ENCODE results near the gene LTO1.

Gene LTO1

GRCh38 chr11:69686452-69686851 lies 11.3 kb upstream of the LTO1 start:
- TF ChIP-seq, protein P1, sequence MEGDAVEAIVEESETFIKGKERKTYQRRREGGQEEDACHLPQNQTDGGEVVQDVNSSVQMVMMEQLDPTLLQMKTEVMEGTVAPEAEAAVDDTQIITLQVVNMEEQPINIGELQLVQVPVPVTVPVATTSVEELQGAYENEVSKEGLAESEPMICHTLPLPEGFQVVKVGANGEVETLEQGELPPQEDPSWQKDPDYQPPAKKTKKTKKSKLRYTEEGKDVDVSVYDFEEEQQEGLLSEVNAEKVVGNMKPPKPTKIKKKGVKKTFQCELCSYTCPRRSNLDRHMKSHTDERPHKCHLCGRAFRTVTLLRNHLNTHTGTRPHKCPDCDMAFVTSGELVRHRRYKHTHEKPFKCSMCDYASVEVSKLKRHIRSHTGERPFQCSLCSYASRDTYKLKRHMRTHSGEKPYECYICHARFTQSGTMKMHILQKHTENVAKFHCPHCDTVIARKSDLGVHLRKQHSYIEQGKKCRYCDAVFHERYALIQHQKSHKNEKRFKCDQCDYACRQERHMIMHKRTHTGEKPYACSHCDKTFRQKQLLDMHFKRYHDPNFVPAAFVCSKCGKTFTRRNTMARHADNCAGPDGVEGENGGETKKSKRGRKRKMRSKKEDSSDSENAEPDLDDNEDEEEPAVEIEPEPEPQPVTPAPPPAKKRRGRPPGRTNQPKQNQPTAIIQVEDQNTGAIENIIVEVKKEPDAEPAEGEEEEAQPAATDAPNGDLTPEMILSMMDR (IDR thresholded peaks at IDR 0.05; ENCODE audit: low read depth, low read length, missing control alignments), result no peak
- no peak for DNase-seq (ENCODE audit: low read depth)
- in situ Hi-C loops (cut with HindIII; ENCODE audit: low sequenced_read_pairs), result no loop called here
- no peak overlapping the region for H3K4me3 ChIP-seq (ENCODE audit: low read depth, low read length)

DNA sequence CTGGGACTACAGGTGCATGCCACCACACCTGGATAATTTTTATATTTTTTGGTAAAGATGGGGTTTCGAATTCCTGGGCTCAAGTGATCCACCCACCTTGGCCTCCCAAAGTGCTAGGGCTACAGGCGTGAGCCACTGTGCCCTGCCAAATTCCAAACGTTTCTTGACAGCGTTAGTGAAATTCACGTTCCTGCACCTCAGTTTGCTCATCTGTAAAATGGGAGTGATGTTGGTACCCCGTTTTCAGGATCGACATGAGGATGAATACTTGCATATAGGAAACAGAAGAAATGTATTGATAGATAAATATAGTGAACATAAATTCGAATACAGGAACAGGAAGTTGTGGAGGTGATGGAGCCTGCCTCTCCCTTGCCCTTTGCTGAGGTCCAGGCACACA lies 10.2 kb upstream of the LTO1 start:
- no peak for DNase-seq (ENCODE audit: low read depth)
- TF ChIP-seq, protein P1 (IDR thresholded peaks at IDR 0.05; ENCODE audit: low read depth, low read length, missing control alignments), result no peak
- no peak overlapping the region for H3K4me3 ChIP-seq (ENCODE audit: low read depth, low read length)
- in situ Hi-C loops (cut with HindIII; ENCODE audit: low sequenced_read_pairs), result no loop called here

DNA sequence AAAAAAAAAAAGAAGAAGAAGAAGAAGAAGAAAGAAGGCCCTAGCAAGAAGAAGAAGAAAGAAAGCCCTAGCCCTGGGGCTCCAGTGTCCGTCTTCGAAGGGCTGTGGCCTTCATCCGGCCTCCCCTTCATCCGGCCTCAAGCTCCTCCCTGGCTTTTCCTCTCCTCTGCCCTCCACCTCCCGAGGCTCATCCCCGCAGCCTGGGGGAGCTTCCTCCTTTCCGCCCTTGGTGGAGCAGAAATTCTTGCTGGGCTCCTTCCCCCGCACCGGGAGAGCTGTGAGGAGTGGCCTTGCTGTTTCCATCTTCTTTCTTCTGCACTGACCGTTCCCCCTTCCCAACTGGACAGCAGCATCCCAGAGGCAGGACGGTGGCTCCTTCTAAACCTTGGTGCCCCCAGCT lies 9.5 kb upstream of the LTO1 start:
- TF ChIP-seq, protein P1 (IDR thresholded peaks at IDR 0.05; ENCODE audit: low read depth, low read length, missing control alignments), result no peak
- DNase-seq (ENCODE audit: low read depth), result no peak
- no peak overlapping the region for H3K4me3 ChIP-seq (ENCODE audit: low read depth, low read length)
- in situ Hi-C loops (cut with HindIII; ENCODE audit: low sequenced_read_pairs), result no loop called here

- no peak overlapping the region for H3K4me3 ChIP-seq (ENCODE audit: low read depth, low read length)
- DNase-seq (ENCODE audit: low read depth), result no peak
- in situ Hi-C loops (cut with HindIII; ENCODE audit: low sequenced_read_pairs), result no loop called here
- TF ChIP-seq, protein P1 (IDR thresholded peaks at IDR 0.05; ENCODE audit: low read depth, low read length, missing control alignments), result peak; percentile 49
Observed at GRCh38 chr11:69683764-69684333, 8.7 kb upstream of the LTO1 start.

DNA sequence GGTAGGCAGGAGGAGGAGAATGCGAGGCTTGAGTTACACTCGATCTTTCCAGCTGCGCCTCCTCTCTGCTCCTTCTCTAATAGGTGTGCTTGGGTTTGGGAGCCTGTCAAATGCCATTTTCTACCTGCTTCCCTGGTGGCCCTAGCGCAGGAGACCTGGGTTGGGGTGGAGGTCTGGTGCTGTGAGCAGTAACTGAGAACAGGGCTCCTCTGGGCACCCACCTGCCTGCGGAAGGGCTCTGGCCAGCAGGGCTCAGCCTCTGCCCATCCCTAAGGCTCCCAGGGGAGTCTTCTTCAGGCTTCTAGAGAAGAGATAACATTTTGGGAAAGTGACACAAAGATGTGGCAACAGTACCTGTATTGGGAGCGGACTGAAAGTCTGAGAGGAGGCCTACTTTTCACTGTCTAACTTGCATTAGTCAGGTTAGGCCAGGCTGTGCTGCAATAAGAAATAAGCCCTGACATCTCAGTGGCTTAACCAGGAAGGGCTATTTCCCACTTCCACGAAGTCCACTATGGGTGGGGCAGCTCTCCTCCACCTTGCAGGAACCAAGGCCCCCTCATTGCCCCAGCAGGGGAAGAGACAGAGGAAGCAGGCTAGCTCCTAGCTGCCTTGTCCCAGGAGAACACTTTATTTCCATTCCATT lies 7.7 kb upstream of the LTO1 start:
- TF ChIP-seq, protein P1 (IDR thresholded peaks at IDR 0.05; ENCODE audit: low read depth, low read length, missing control alignments), result no peak
- in situ Hi-C loops (cut with HindIII; ENCODE audit: low sequenced_read_pairs), result no loop called here
- no peak for DNase-seq (ENCODE audit: low read depth)
- no peak overlapping the region for H3K4me3 ChIP-seq (ENCODE audit: low read depth, low read length)

GRCh38 chr11:69682221-69682620 lies 7.1 kb upstream of the LTO1 start:
- TF ChIP-seq, protein P1 (IDR thresholded peaks at IDR 0.05; ENCODE audit: low read depth, low read length, missing control alignments), result no peak
- H3K4me3 ChIP-seq (ENCODE audit: low read depth, low read length), result no peak overlapping the region
- in situ Hi-C loops (cut with HindIII; ENCODE audit: low sequenced_read_pairs), result no loop called here
- DNase-seq (ENCODE audit: low read depth), result no peak
